GM19395 (cell line): ENCODE data around the gene C16orf87.
A peak's percentile ranks its signal among the peaks of the same experiment; 100 is the strongest.
"Not testable (repeated sequence)": the region's sequence is repeated elsewhere in the genome, so short reads cannot be mapped to it uniquely, and the experiment has no call there.

Source experiments
- ATAC-seq: cut with Tn5 transposase; IDR thresholded peaks from one replicate; pipeline ENCODE4 v1.9.1; 2021; ENCODE audit warnings: mild to moderate bottlenecking, moderate library complexity; ENCODE audit not compliant: unreplicated experiment

Gene C16orf87

GRCh38 chr16:46830902-46831647 lies at the start of gene C16orf87:
Gene C16orf87 (minus strand): TSS chr16:46831180. CDS start chr16:46831149, 31 bp downstream.
- ATAC-seq = peak; percentile 92

GRCh38 chr16:46875243-46875642 lies 44.3 kb upstream of the C16orf87 start:
- ATAC-seq = no peak

GRCh38 chr16:46873201-46873600 lies 42.2 kb upstream of the C16orf87 start:
- no peak for ATAC-seq

- ATAC-seq = no peak
Observed at GRCh38 chr16:46871597-46871996, 40.6 kb upstream of the C16orf87 start.

GRCh38 chr16:46868891-46869290 lies 37.9 kb upstream of the C16orf87 start:
- not testable (repeated sequence) for ATAC-seq

- not testable (repeated sequence) for ATAC-seq
Observed at GRCh38 chr16:46867486-46867885, 36.5 kb upstream of the C16orf87 start.

GRCh38 chr16:46866286-46866685 lies 35.3 kb upstream of the C16orf87 start:
- no peak for ATAC-seq

GRCh38 chr16:46862555-46863447 lies 31.8 kb upstream of the C16orf87 start:
- no peak for ATAC-seq

GRCh38 chr16:46859719-46860152 lies 28.8 kb upstream of the C16orf87 start:
- ATAC-seq = no peak

GRCh38 chr16:46858151-46858550 lies 27.2 kb upstream of the C16orf87 start:
- no peak for ATAC-seq

GRCh38 chr16:46857368-46857945 lies 26.5 kb upstream of the C16orf87 start:
- ATAC-seq = no peak

GRCh38 chr16:46855389-46855788 lies 24.4 kb upstream of the C16orf87 start:
- no peak for ATAC-seq

GRCh38 chr16:46854846-46855245 lies 23.9 kb upstream of the C16orf87 start:
- ATAC-seq = no peak

GRCh38 chr16:46853713-46854443 lies 22.9 kb upstream of the C16orf87 start:
- peak; percentile 56 for ATAC-seq

- ATAC-seq = no peak
Observed at GRCh38 chr16:46852130-46852529, 21.1 kb upstream of the C16orf87 start.

GRCh38 chr16:46850619-46851555 lies 19.9 kb upstream of the C16orf87 start:
- peak; percentile 68 for ATAC-seq

GRCh38 chr16:46848768-46849764 lies 18.1 kb upstream of the C16orf87 start:
- no peak for ATAC-seq

GRCh38 chr16:46845952-46846351 lies 15.0 kb upstream of the C16orf87 start:
- ATAC-seq = no peak
